Stimulated activated CD8-positive, alpha-beta memory T cell treated with anti-CD3 and anti-CD28 coated beads, Interleukin-12 subunit alpha, Interleukin-12 subunit beta, amount 100 ng/mL, for 24 hours (primary cell): ENCODE results near the gene SHISA7.

ENCODE experiments used
- DNase-seq: peaks from one replicate; pipeline ENCODE4 v3.0.0-alpha.2; 2020; ENCODE audit errors: extremely low read depth

Gene SHISA7

GRCh38 chr19:55482156-55482961 is 39.3 kb upstream of the SHISA7 start:
- no peak for DNase-seq

- no peak for DNase-seq
Observed at GRCh38 chr19:55481794-55482155, 38.7 kb upstream of the SHISA7 start.

- DNase-seq, result no peak
Observed at GRCh38 chr19:55481148-55481793, 38.2 kb upstream of the SHISA7 start.

GRCh38 chr19:55479451-55480230 is 36.5 kb upstream of the SHISA7 start:
- DNase-seq, result no peak

GRCh38 chr19:55479045-55479444 is 35.9 kb upstream of the SHISA7 start:
- no peak for DNase-seq

GRCh38 chr19:55478364-55478763 is 35.3 kb upstream of the SHISA7 start:
- DNase-seq, result no peak

- no peak for DNase-seq
Observed at GRCh38 chr19:55477905-55478304, 34.8 kb upstream of the SHISA7 start.

- peak; percentile 96 for DNase-seq
Observed at GRCh38 chr19:55476100-55476775, 33.1 kb upstream of the SHISA7 start, which contains the start of gene ZNF628. ZNF628 (plus strand) TSS chr19:55476617; CDS start chr19:55479911, 3,294 bp downstream.

GRCh38 chr19:55474269-55475265 is 31.5 kb upstream of the SHISA7 start:
- DNase-seq, result no peak

GRCh38 chr19:55473225-55474012 is 30.3 kb upstream of the SHISA7 start:
- DNase-seq, result no peak

GRCh38 chr19:55472463-55472862 is 29.4 kb upstream of the SHISA7 start:
- no peak for DNase-seq

- no peak for DNase-seq
Observed at GRCh38 chr19:55471266-55471665, 28.2 kb upstream of the SHISA7 start.

- no peak for DNase-seq
Observed at GRCh38 chr19:55468054-55468393, 24.9 kb upstream of the SHISA7 start.

- peak; percentile 47 for DNase-seq
Observed at GRCh38 chr19:55467236-55468053, 24.3 kb upstream of the SHISA7 start.

GRCh38 chr19:55466241-55466614 is 23.1 kb upstream of the SHISA7 start:
- no peak for DNase-seq

GRCh38 chr19:55465460-55466240 is 22.6 kb upstream of the SHISA7 start:
- DNase-seq, result no peak

- no peak for DNase-seq
Observed at GRCh38 chr19:55464662-55465054, 21.6 kb upstream of the SHISA7 start, which contains the start of gene C19orf85. C19orf85 (minus strand) TSS chr19:55464751; CDS start chr19:55464554, 197 bp downstream.

GRCh38 chr19:55464039-55464661 is 21.1 kb upstream of the SHISA7 start:
- no peak for DNase-seq
